Measurements from ENCODE around the gene TMEM25.
A peak's percentile ranks its signal among the peaks of the same experiment; 100 is the strongest.
"Not testable (repeated sequence)": the region's sequence is repeated elsewhere in the genome, so short reads cannot be mapped to it uniquely, and the experiment has no call there.

TMEM25 gene

DNA sequence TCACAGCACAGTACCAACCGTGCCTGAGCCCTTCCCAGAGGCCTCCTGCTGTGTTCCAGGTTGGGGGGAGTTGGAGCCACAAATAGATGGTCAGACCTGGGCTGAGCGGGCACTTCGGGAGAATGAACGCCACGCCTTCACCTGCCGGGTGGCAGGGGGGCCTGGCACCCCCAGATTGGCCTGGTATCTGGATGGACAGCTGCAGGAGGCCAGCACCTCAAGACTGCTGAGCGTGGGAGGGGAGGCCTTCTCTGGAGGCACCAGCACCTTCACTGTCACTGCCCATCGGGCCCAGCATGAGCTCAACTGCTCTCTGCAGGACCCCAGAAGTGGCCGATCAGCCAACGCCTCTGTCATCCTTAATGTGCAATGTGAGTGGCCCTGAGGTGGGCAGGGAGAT, 1.1 kb downstream of the TMEM25 start:
- DNase-seq (ENCODE audit: low read depth in 2 of 2): no peak

GRCh38 chr11:118532852-118533768, 2.1 kb downstream of the TMEM25 start:
- DNase-seq (ENCODE audit: low read depth in 2 of 2): no peak

GRCh38 chr11:118533769-118534729, 3.1 kb downstream of the TMEM25 start:
- DNase-seq (ENCODE audit: low read depth in 2 of 2): no peak

DNA sequence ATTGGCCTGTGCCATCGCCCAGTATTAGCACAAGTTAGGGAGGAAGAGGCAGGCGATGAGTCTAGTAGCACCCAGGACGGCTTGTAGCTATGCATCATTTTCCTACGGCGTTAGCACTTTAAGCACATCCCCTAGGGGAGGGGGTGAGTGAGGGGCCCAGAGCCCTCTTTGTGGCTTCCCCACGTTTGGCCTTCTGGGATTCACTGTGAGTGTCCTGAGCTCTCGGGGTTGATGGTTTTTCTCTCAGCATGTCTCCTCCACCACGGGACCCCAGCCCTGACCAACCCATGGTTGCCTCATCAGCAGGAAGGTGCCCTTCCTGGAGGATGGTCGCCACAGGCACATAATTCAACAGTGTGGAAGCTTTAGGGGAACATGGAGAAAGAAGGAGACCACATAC, 4.3 kb downstream of the TMEM25 start:
- DNase-seq (ENCODE audit: low read depth in 2 of 2): no peak

DNA sequence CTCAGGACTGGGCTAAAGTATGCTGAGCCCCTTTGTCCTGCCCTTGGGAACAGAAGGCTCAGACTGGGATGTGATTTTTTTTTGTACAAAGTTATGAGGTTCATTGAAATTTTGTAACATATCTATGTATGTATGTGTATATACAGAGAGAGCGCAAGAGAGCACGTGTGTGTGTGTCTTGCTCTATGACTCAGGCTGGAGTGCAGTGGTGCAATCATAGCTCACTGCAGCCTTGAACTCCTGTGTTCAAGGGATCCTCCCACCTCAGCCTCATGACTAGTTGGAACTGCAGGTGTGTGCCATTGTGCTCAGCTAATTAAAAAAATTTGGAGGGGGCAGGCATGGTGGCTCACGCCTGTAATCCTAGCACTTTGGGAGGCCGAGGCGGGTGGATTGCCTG, 5.7 kb downstream of the TMEM25 start:
- no peak for DNase-seq (ENCODE audit: low read depth in 2 of 2)

DNA sequence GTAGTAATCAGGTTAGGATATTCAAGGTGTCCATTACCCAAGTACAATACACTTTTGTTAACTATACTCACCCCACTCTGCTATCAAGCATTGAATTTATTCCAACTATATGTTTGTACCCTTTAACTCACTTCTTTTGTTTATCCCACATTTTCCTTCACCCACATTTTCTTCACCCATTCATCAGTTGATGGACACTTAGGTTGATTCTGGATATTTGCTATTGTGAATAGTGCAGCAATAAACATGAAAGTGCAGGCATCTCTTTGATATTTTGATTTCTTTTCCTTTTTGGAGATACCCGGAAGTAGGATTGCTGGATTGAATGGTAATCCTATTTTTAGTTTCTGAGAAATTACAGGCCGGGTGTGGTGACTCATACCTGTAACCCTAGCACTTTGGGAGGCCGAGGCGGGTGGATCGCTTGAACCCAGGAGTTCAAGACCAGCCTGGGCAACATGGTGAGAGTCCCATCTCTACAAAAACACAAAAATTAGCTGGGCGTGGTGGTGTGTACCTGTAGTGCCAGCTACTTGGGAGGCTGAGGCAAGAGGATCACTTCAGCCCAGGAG, 6.5 kb downstream of the TMEM25 start:
- no peak for DNase-seq (ENCODE audit: low read depth in 2 of 2)

DNA sequence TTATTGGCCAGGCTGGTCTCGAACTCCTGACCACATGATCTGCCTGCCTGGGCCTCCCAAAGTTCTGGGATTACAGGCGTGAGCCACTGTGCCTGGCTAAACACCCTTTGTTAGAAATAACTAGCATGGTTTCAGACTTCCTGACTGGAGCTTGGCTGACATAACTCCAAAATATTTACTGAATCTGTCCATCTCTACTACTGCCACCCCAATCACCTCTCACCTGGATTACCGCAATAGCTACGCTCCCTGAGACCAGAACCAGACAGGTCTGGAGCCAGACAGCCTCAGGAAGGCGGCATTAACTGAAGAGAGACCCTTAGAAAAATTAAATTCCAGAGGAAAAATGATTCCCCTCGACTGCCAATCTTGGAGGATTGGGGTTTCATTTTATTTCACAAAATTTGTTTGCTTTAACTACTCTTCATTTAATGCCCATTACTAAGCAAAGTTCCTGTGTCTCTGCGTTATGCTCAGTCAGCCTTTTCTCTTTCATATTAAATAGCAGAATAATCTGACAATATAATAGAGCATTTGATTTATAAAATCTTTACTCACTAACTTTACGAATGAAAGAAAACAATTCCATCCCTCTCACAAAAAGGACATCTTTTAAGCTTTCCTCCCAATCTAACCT, 13.1 kb downstream of the TMEM25 start:
- DNase-seq (ENCODE audit: low read depth in 2 of 2): no peak

DNA sequence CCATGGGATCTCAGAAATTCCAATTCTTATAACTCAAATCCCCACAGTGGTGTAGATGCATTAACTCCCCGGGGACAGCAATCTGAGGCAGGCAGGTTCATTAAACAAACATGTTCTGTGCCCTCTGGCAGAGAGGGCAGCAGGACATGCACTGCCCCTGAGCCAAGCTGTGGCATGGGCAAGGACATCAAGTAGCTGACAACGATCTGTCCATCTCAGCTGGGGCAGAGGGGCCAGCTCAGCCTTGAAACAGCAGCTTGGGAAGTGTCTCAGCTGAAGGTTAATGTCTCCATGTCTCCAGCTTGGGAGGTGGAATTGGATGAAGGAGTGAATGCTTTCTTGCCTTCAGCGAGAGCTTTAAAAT, 13.6 kb downstream of the TMEM25 start:
- DNase-seq (ENCODE audit: low read depth in 2 of 2): no peak

DNA sequence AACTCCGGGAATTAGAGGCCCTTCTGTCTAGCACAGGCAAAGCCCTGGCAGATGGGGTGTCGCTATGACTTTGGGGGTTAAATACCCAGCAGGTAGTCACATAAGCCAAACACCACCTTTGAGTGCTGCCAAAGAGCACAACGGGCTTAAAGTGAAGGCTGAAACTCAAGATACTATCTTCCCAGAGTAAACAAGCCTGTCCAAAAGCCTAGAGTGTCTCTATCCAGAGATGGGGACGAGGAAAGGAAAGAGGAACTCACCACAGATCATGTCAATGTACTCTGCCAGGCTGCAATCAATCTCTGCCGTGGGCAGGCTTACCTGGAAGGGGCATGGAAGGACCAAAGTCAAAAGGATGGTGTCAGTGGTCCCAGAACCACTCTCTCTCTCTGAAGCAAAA, 14.5 kb downstream of the TMEM25 start:
- no peak for DNase-seq (ENCODE audit: low read depth in 2 of 2)

DNA sequence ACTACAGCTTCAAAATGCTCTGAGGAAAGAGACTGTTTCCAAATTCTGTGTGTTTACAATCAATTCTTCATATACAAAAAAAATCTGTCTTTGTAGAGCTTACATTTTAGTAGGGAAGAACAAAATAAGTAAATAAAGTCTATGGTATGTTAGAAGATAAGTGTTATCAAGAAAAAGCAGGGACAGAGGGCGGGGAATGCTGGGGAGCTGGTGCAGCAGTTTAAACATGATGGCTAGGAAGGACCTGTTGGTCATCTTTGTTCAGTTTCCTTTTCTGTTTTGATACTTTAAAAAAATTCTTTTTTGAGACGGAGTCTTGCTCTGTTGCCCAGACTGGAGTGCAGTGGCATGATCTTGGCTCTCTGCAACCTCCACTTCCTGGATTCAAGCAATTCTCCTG, 16.1 kb downstream of the TMEM25 start:
- DNase-seq (ENCODE audit: low read depth in 2 of 2): no peak

GRCh38 chr11:118552341-118552740, 21.3 kb downstream of the TMEM25 start:
- no peak for DNase-seq (ENCODE audit: low read depth in 2 of 2)

DNA sequence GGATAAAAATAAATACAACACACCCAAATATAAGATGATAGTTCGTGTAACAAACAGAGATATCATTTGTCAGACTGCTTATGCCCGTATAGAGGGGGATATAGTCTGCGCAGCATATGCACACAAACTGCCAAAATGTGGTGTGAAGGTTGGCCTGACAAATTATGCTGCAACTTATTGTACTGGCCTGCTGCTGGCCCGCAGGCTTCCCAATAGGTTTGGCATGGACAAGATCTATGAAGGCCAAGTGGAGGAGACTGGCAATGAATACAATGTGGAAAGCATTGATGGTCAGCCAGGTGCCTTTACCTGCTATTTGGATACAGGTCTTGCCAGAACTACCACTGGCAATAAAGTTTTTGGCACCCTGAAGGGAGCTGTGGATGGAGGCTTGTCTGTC, 29.8 kb downstream of the TMEM25 start:
- DNase-seq (ENCODE audit: low read depth in 2 of 2): no peak

- DNase-seq (ENCODE audit: low read depth in 2 of 2): no peak
These were observed 34.1 kb downstream of the TMEM25 start for GRCh38 chr11:118565051-118565450.

GRCh38 chr11:118569670-118570069, 38.7 kb downstream of the TMEM25 start:
- DNase-seq (ENCODE audit: low read depth in 2 of 2): no peak

DNA sequence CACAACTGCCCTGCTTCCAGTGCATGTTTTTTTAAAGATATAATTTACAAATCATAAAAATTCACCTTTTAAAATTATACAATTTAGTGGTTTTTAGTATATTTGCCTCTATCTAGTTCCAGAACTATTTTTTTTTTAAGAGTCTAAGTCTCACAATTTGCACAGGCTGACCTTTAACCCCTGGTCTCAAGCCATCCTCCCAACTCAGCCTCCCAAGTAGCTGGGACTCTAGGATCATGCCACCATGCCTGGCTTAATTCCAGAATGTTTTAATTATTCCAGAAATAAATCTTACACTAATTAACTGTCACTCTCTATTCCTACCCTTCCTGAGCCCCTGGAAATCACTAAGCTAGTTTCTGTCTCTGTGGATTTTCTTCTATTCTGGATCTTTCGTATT, 39.8 kb downstream of the TMEM25 start:
- no peak for DNase-seq (ENCODE audit: low read depth in 2 of 2)

DNA sequence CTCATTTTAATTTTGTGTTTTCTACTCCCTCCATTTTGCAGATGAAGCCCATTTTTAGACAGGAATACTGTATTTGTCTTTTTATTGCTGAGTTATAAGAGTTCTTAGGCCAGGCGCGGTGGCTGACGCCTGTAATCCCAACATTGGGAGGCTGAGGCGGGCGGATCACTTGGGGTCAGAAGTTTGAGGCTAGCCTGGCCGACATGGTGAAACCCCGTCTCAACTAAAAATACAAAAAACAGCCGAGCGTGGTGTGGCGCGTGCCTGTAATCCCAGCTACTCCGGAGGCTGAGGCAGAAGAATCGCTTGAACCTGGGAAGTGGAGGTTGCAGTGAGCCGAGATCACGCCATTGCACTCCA, 40.7 kb downstream of the TMEM25 start:
- not testable (repeated sequence) for DNase-seq (ENCODE audit: low read depth in 2 of 2)

- peak; percentile 59 to 62 for DNase-seq (ENCODE audit: low read depth in 2 of 2)
These were observed 41.3 kb downstream of the TMEM25 start, which contains the start of gene ARCN1 for GRCh38 chr11:118572061-118572980. TSS of gene ARCN1 (plus strand) at chr11:118572409. CDS start at chr11:118572548, 139 bp downstream.

- DNase-seq (ENCODE audit: low read depth in 2 of 2): no peak
These were observed 42.1 kb downstream of the TMEM25 start for GRCh38 chr11:118572981-118573550.

- DNase-seq (ENCODE audit: low read depth in 2 of 2): no peak
These were observed 43.6 kb downstream of the TMEM25 start for GRCh38 chr11:118574636-118575035.

- not testable (repeated sequence) for DNase-seq (ENCODE audit: low read depth in 2 of 2)
These were observed 47.0 kb downstream of the TMEM25 start for GRCh38 chr11:118577995-118578394.
